ENCODE measurements around the gene RPL10.
"Not testable (repeated sequence)": the region's sequence is repeated elsewhere in the genome, so short reads cannot be mapped to it uniquely, and the experiment has no call there.

Gene RPL10

GRCh38 chrX:154378799-154379568 lies 19.2 kb upstream of the RPL10 start, which contains the start of gene EMD:
Gene EMD (plus strand): TSS chrX:154379295. CDS start chrX:154379485, 190 bp downstream.
- DNase-seq, result peak; percentile 95

GRCh38 chrX:154379569-154379951 lies 18.6 kb upstream of the RPL10 start:
- DNase-seq, result no peak

GRCh38 chrX:154380153-154380552 lies 18.0 kb upstream of the RPL10 start:
- DNase-seq, result no peak

- no peak for DNase-seq
Measured at GRCh38 chrX:154380787-154381186, 17.4 kb upstream of the RPL10 start.

- DNase-seq, result no peak
Measured at GRCh38 chrX:154381271-154381670, 16.9 kb upstream of the RPL10 start.

GRCh38 chrX:154382483-154383069 lies 15.6 kb upstream of the RPL10 start:
- DNase-seq, result no peak

GRCh38 chrX:154383359-154384283 lies 14.6 kb upstream of the RPL10 start:
- no peak for DNase-seq

- no peak for DNase-seq
Measured at GRCh38 chrX:154384284-154384892, 13.8 kb upstream of the RPL10 start.

GRCh38 chrX:154388094-154388493 lies 10.1 kb upstream of the RPL10 start:
- DNase-seq, result not testable (repeated sequence)

GRCh38 chrX:154388649-154389048 lies 9.5 kb upstream of the RPL10 start:
- not testable (repeated sequence) for DNase-seq

- not testable (repeated sequence) for DNase-seq
Measured at GRCh38 chrX:154389812-154390747, 8.1 kb upstream of the RPL10 start.

GRCh38 chrX:154396363-154396762 lies 1.8 kb upstream of the RPL10 start:
- not testable (repeated sequence) for DNase-seq

GRCh38 chrX:154396973-154397887 lies 947 bp upstream of the RPL10 start:
- DNase-seq, result no peak

GRCh38 chrX:154398668-154399526 lies 720 bp downstream of the RPL10 start:
- peak; percentile 22 for DNase-seq

GRCh38 chrX:154399527-154400368 lies 1.6 kb downstream of the RPL10 start:
- DNase-seq, result no peak

- DNase-seq, result not testable (repeated sequence)
Measured at GRCh38 chrX:154400369-154400817, 2.2 kb downstream of the RPL10 start.

- no peak for DNase-seq
Measured at GRCh38 chrX:154401045-154401799, 3.0 kb downstream of the RPL10 start.

All from NCI-H2029 treated with DMSO at 0.1 percent for 48 hours (cell line).